NCI-H146 (cell line): ENCODE results near the gene CIC.
"Not testable (repeated sequence)": the region's sequence is repeated elsewhere in the genome, so short reads cannot be mapped to it uniquely, and the experiment has no call there.

Source experiments
- DNase-seq: peaks from one replicate; lab custom pipeline; 2025; lab: John Stamatoyannopoulos, UW

Gene CIC

GRCh38 chr19:42313096-42313839 is 44.2 kb downstream of the CIC start, which contains the start of gene TMEM145:
Gene TMEM145, plus strand, starts transcription at chr19:42313309. Its CDS starts 68 bp downstream, at chr19:42313377.
- peak; percentile 72 for DNase-seq

GRCh38 chr19:42313840-42314755 is 45.0 kb downstream of the CIC start:
- no peak for DNase-seq

DNA sequence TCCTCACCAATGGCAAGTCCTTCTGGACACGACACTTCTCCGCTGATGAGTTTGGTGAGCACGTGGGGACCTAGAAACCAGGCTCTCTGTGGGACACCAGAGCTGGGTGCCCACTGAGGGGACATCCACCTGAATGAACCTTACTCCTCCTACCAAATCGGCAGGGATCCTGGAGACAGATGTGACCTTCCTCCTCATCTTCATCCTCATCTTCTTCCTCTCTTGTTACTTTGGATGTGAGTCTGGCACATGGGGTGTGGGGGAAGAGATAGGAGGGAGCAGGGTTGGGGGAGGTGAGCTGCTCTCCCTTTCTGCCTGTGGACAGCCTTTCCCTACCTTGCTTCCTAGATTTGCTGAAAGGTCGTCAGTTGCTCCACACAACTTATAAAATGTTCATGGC is 46.0 kb downstream of the CIC start:
- DNase-seq: no peak

- no peak for DNase-seq
These were observed 47.5 kb downstream of the CIC start for GRCh38 chr19:42316223-42317211.

DNA sequence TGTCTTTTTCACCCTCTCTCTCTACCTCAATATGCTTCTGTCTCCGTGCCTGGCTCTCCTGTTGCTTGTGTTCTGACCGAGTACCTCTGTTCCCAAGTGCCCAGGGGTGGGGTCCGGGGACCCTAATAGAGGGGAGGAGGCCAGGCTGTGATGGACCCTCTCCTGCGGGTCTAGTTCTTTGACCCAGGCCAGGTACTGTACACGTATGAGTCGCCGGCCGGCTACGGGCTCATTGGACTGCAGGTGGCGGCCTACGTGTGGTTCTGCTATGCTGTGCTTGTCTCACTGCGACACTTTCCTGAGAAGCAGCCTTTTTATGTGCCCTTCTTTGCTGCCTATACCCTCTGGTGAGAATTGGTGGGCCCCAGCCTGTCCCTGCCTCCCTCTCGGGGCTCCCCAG is 48.5 kb downstream of the CIC start:
- DNase-seq: no peak

GRCh38 chr19:42322305-42322704 is 53.3 kb downstream of the CIC start:
- DNase-seq: no peak

- no peak for DNase-seq
These were observed 54.4 kb downstream of the CIC start for GRCh38 chr19:42323473-42323851.

GRCh38 chr19:42323852-42324654 is 55.0 kb downstream of the CIC start:
- DNase-seq: no peak

DNA sequence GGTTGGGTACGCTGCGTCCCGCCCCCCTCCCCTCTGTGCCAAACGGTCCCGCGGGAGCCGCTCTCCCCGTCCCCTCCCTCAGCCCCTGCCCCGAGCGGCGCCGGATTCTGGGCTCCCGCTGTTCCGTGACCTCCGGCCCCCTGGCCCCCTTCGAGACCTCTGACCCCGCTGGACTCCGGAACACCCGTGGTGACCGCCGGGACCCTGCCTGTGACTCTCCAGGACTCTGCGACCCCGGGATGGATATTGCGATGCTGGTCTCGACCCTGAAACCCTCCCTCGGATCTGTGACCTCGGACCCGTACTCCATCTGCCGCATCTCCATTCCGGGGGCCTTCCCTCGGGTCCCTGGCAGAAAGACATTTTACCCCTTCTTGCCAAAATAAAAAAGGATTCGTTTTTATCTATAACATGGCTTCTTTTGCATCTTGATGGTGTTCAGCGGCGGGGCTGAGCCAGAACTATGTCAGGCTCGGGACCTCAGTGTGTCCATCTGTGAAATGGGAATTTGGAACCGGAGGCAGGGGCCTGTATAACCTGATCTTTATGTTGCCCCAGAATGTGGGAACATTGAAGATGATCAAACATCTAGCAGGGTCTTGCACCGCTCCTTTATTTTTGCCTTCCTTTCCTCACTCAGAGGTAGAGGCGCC is 55.7 kb downstream of the CIC start:
- no peak for DNase-seq

- DNase-seq: peak; percentile 100
These were observed 56.4 kb downstream of the CIC start, which contains the start of gene MEGF8 for GRCh38 chr19:42325308-42325895. Gene MEGF8, plus strand, starts transcription at chr19:42325635. Its CDS starts 609 bp downstream, at chr19:42326244.

- peak; percentile 48 for DNase-seq
These were observed 57.1 kb downstream of the CIC start for GRCh38 chr19:42325896-42326771.

DNA sequence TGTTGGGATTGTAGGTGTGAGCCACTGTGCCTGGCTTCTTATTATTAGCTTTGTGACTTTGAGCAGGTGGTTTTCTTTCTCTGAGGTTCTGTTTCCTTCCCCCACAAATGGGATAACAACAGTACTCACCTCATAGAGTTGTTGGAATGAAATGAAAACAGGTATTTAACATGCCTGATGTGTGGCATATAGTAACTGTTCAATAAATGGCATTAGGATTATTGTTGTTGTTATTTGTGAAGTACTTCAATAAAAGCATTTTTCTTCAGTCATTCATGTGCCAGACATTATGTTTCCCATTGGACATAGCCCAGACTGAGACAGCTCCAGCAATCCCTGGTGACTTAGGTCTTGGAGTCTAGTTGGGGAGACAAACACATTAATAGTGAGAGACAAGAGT is 57.9 kb downstream of the CIC start:
- no peak for DNase-seq

DNA sequence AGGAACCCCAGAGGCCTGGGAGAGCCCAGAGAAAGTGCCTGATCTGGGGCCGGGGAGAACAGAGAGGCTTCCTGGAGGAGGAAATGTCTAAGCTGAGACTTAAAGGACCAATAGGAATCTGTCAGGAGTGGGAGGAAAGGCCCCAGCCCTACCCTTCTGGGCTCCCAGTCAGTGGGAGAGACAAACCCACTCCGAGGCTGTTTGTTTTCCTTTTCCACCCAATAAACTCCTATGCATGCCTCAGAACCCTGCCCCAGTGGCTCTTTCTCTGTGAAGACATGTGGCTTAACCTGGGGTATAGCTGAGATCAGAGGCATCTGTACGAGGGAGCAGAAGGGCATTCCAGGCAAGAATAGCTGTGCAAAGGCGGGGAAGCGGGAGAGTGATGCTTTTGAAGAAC is 58.3 kb downstream of the CIC start:
- DNase-seq: no peak

DNA sequence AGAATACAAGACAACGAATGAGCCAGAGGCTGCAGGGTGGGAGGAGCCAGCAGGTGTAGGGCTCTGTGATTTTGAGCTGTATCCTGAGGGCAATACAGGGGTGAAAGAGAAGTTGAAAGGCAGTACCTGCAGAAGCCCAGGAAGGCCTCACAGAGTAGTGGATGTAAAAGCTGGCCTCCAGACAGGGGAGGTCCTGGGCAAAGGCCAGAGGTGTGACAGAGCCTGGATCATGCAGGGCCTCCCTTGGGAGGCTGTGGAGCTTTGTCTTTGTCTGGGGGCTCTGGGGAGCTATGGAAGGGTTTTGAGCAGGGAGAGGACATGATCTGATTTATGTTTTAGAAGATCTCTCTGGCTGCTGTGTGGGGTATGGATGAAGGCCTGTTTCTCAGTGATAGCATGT is 59.1 kb downstream of the CIC start:
- no peak for DNase-seq

- no peak for DNase-seq
These were observed 59.8 kb downstream of the CIC start for GRCh38 chr19:42328854-42329253.

- no peak for DNase-seq
These were observed 61.2 kb downstream of the CIC start for GRCh38 chr19:42330241-42330711.

GRCh38 chr19:42331333-42331732 is 62.3 kb downstream of the CIC start:
- not testable (repeated sequence) for DNase-seq

DNA sequence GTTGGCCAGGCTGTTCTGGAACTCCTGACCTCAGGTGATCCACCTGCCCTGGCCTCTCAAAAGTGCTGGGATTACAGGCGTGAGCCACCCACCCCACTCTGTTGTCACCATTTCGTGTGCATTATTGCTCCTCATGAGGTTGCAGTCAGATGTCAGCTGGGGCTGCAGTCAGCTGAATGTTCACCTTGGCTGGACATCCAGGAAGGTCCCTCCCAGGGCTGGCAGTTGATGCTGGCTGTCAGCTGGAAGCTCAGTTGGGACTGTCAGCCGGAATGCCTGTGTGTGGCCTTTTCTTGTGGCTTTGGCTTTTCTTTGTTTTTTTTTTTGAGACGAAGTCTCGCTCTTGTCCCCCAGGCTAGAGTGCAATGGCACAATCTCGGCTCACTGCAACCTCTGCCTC is 63.0 kb downstream of the CIC start:
- DNase-seq: no peak

DNA sequence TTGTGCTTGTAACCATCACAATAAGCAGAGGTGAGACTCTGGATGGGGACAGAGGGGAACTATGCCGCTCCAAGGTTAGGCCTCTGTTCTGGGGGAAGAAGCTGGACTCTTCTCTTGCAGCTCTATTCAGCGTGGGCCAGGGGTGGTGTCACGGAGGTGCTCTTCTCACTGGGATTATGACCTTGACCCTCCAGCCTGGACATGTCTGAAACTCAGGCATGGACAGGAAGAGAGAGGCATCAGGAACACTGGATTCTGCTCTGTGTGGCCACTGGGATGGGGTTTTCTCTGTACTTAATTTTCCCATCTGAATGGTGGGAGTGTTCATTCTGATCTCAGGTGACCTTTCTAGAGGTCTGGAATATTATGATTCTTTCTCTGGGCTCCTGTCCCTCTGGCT is 64.0 kb downstream of the CIC start:
- DNase-seq: no peak
